SH-SY5Y (cell line): ENCODE measurements around the gene APBB3.

Experiments
- GATA2 ChIP-seq: IDR thresholded peaks from 2 replicates; pipeline ENCODE4 v1.6.1; 2011; ENCODE audit warnings: mild to moderate bottlenecking, low read depth, low read length
- GATA3 ChIP-seq: IDR thresholded peaks from 2 replicates; pipeline ENCODE4 v1.6.1; 2011; ENCODE audit warnings: low read depth, mild to moderate bottlenecking, low read length, moderate library complexity

DNA sequence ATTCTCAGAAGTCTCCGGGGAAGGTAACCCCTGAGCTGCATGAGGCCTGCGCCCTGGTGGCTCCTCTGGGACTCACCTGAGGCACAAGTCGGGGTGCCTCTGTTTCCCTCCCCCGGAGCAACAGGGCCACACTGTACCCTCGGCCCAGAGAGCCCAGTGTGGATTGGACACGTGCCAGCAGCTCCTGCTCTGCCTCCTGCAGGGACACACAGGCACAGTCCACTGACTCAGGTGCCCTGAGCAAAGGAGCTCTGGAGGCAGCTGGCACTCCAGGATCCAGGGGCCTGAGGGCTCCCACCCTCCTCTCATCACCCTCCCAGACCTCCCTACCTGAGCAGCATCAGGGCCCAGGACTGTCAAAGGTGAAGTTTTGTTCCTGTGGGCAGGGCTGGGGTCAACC lies 29.8 kb upstream of the APBB3 start:
- TF ChIP-seq GATA2 (no peak), GATA3 (no peak)
